Progenitor cell of endocrine pancreas (in vitro differentiated cells): ENCODE results near the gene APCDD1. TPM values are rescaled to one million over a fixed set of nuclear protein-coding genes. Genes with fewer than 3 reads are reported as not detected.

Experiments used
- DNase-seq: peaks from one replicate; pipeline ENCODE4 v3.0.0; 2021; ENCODE audit warnings: low spot score; ENCODE audit not compliant: unreplicated experiment
- H3K27ac Mint-ChIP-seq: 2 replicates; pipeline ENCODE4 v1.8.0; 2021; ENCODE audit warnings: mild to moderate bottlenecking, moderate library complexity, mixed read lengths
- H3K27me3 Mint-ChIP-seq: 2 replicates; pipeline ENCODE4 v1.8.0; 2021; ENCODE audit warnings: mixed read lengths
- H3K36me3 Mint-ChIP-seq: 2 replicates; pipeline ENCODE4 v1.8.0; 2022; ENCODE audit warnings: mixed read lengths; ENCODE audit not compliant: insufficient read depth
- H3K4me1 Mint-ChIP-seq: 2 replicates; pipeline ENCODE4 v1.8.0; 2021; ENCODE audit warnings: low read depth, mixed read lengths
- H3K4me3 Mint-ChIP-seq: 2 replicates; pipeline ENCODE4 v1.8.0; 2021; ENCODE audit warnings: low read depth, mild to moderate bottlenecking, moderate library complexity, mixed read lengths
- H3K9me3 Mint-ChIP-seq: 2 replicates; pipeline ENCODE4 v1.8.0; 2021; ENCODE audit warnings: low read depth, mixed read lengths
- CTCF ChIP-seq: fragments of 200-600 bp; sonication (generic); IDR thresholded peaks from one replicate; pipeline ENCODE4 v1.5.0; 2021; ENCODE audit warnings: antibody characterized with exemption, mild to moderate bottlenecking; ENCODE audit not compliant: unreplicated experiment
- total RNA-seq: library from RNA; stranded (reverse); gene quantifications from 2 replicates; pipeline ENCODE4 v1.2.1, GENCODE V29; 2021

The APCDD1 gene
- total RNA-seq, 1 donor from 2014 or later = 9.7 TPM

DNA sequence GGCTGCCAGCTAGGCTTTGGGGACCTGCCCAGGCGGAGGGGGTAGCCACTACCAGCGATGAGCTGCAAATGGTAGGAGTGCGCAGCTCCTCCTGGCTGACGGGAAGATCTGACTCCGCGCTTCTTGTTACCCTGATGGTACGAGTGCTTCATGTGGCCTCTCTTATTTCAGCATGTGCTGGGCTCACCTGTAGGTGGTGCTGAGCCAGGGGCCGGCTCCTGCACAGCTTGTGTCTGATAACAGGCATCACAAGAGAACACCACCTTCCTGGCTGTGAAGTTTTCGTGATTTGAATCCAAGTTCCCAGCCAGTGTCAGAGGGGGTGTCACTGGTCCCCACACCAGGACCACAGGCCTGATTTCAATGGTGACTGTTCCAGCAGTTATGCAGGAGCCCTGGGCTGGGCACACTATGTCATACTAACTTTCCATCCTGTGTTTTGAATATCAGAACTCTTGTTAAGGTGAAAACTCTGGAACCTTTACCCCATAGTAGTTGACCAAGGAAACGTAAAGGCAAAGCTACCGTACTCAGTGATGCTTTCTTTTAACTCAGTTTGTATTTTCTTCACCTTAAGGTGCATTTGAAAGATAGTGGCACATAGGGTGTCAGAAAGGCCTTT is 28.0 kb downstream of the APCDD1 start:
- Mint-ChIP-seq H3K36me3 (peaks cover 2% of the 10 kb centered on the region), H3K27ac (no peak overlapping the region)

GRCh38 chr18:10482985-10483949 is 28.8 kb downstream of the APCDD1 start:
- no peak for DNase-seq
- H3K36me3 Mint-ChIP-seq = peaks cover 2% of the 10 kb centered on the region

More for the DNA sequence above, 28.0 kb downstream of the APCDD1 start:
- Mint-ChIP-seq H3K27me3 (peaks cover 2% of the 10 kb centered on the region), H3K4me1 (no peaks in the 10 kb centered on the region), H3K4me3 (no peak overlapping the region), H3K9me3 (no peaks in the 10 kb centered on the region)
- TF ChIP-seq CTCF = no peak
- DNase-seq = no peak

DNA sequence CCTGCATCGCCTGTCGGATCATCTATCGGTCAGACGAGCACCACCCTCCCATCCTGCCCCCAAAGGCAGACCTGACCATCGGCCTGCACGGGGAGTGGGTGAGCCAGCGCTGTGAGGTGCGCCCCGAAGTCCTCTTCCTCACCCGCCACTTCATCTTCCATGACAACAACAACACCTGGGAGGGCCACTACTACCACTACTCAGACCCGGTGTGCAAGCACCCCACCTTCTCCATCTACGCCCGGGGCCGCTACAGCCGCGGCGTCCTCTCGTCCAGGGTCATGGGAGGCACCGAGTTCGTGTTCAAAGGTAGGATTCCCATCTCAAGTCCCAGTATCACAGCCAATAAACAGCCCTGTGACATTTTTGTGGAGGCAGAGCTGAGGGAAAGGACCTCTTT is 31.0 kb downstream of the APCDD1 start:
- H3K27ac Mint-ChIP-seq = no peak overlapping the region
- H3K27me3 Mint-ChIP-seq = peaks cover 2% of the 10 kb centered on the region
- no peaks in the 10 kb centered on the region for H3K36me3 Mint-ChIP-seq
- H3K4me1 Mint-ChIP-seq = no peaks in the 10 kb centered on the region
- no peak overlapping the region for H3K4me3 Mint-ChIP-seq
- H3K9me3 Mint-ChIP-seq = no peaks in the 10 kb centered on the region
- DNase-seq = no peak
- TF ChIP-seq CTCF = no peak

More at GRCh38 chr18:10482985-10483949, 28.8 kb downstream of the APCDD1 start:
- Mint-ChIP-seq H3K4me3 (no peak overlapping the region), H3K27me3 (peaks cover 2% of the 10 kb centered on the region), H3K27ac (no peak overlapping the region), H3K9me3 (no peaks in the 10 kb centered on the region), H3K4me1 (no peaks in the 10 kb centered on the region)
- no peak for TF ChIP-seq CTCF

GRCh38 chr18:10486362-10486761 is 31.9 kb downstream of the APCDD1 start:
- no peak overlapping the region for H3K4me3 Mint-ChIP-seq
- H3K27ac Mint-ChIP-seq = no peak overlapping the region
- H3K9me3 Mint-ChIP-seq = no peaks in the 10 kb centered on the region
- no peaks in the 10 kb centered on the region for H3K36me3 Mint-ChIP-seq
- no peaks in the 10 kb centered on the region for H3K4me1 Mint-ChIP-seq
- no peak for DNase-seq
- peaks cover 2% of the 10 kb centered on the region for H3K27me3 Mint-ChIP-seq
- no peak for TF ChIP-seq CTCF

DNA sequence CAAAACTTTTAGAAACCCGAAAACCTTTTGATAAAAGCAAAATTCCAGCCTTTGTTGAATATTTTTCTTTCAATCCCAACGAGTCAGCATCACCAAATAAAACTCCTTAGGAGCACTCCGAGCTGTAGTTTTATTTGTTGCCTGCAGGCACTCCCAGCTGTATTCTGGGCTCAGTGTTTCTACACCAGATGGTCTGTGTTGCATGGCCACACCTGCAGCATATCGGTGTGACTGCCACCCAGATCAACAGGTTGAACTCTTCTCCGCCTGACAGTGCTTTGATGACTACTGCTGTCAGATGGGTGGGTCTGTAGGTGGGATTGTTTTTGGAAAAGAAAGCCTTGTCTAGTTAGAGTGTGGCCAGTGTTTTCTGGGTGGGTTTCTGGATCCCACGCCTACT is 32.7 kb downstream of the APCDD1 start:
- no peaks in the 10 kb centered on the region for H3K4me1 Mint-ChIP-seq
- peaks cover 2% of the 10 kb centered on the region for H3K27me3 Mint-ChIP-seq
- H3K36me3 Mint-ChIP-seq = no peaks in the 10 kb centered on the region
- H3K27ac Mint-ChIP-seq = no peak overlapping the region
- no peak overlapping the region for H3K4me3 Mint-ChIP-seq
- DNase-seq = no peak
- TF ChIP-seq CTCF = peak; percentile 10
- no peaks in the 10 kb centered on the region for H3K9me3 Mint-ChIP-seq
